Liver (tissue), 9 donors: Measurements from ENCODE around the gene KIAA0825. TPM values are rescaled to one million over a fixed set of nuclear protein-coding genes. Genes with fewer than 3 reads are reported as not detected.

Experiments
- DNase-seq: peaks from one replicate; pipeline ENCODE4 v3.0.0-alpha.2; 2017; ENCODE audit warnings: low spot score
- H3K27ac ChIP-seq, 2 donors: one replicate each; pipeline ENCODE4 v1.7.0; 2013; ENCODE audit warnings: inconsistent platforms in 2 of 2, low read length in 2 of 2, control low read depth in 1 of 2, low read depth in 1 of 2, mild to moderate bottlenecking in 1 of 2
- H3K27me3 ChIP-seq, 4 donors: one replicate each; pipeline versions ENCODE4 v1.6.1 to v1.7.0; 2013; ENCODE audit warnings: low read length in 3 of 4, inconsistent platforms in 1 of 4, mild to moderate bottlenecking in 1 of 4, moderate library complexity in 1 of 4; ENCODE audit not compliant: control insufficient read depth in 4 of 4, insufficient read depth in 4 of 4
- H3K36me3 ChIP-seq, 4 donors: one replicate each; pipeline versions ENCODE4 v1.6.1 to v1.7.0; 2013; ENCODE audit warnings: low read length in 3 of 4, mild to moderate bottlenecking in 3 of 4, low read depth in 1 of 4, moderate library complexity in 1 of 4; ENCODE audit not compliant: control insufficient read depth in 4 of 4, insufficient read depth in 3 of 4
- H3K4me1 ChIP-seq, 4 donors: one replicate each; pipeline versions ENCODE4 v1.6.1 to v1.7.0; 2013; ENCODE audit warnings: low read length in 3 of 4, mild to moderate bottlenecking in 3 of 4, moderate library complexity in 1 of 4; ENCODE audit not compliant: control insufficient read depth in 4 of 4, insufficient read depth in 4 of 4
- H3K4me3 ChIP-seq, 3 donors: one replicate each; pipeline versions ENCODE4 v1.6.1 to v1.7.0; 2013; ENCODE audit warnings: low read length in 3 of 3, control low read depth in 1 of 3, low read depth in 1 of 3, mild to moderate bottlenecking in 1 of 3
- H3K9ac ChIP-seq, 2 donors: one replicate each; pipeline ENCODE4 v1.7.0; 2013; ENCODE audit warnings: low read length in 2 of 2, mild to moderate bottlenecking in 2 of 2, moderate library complexity in 2 of 2, control low read depth in 1 of 2, low read depth in 1 of 2
- H3K9me3 ChIP-seq, 4 donors: one replicate each; pipeline versions ENCODE4 v1.6.1 to v1.7.0; 2013; ENCODE audit warnings: low read length in 3 of 4; ENCODE audit not compliant: control insufficient read depth in 4 of 4
- ATF3 ChIP-seq: IDR thresholded peaks from 2 replicates; pipeline ENCODE4 v1.6.1; 2016; ENCODE audit warnings: antibody characterized with exemption
- CTCF ChIP-seq: fragments of 150-350 bp; IDR thresholded peaks from 2 replicates; pipeline ENCODE4 v1.5.1; 2017; ENCODE audit warnings: improper control_type of control experiment, low read depth, low read length; ENCODE audit not compliant: missing input control
- EGR1 ChIP-seq, 2 donors: IDR thresholded peaks; 2 replicates each; pipeline ENCODE4 v1.6.1; 2016 to 2018; ENCODE audit warnings: antibody characterized with exemption in 2 of 2, low read depth in 2 of 2
- FOXA1 ChIP-seq: IDR thresholded peaks from 2 replicates; pipeline ENCODE4 v1.6.1; 2016; ENCODE audit warnings: antibody characterized with exemption
- FOXA2 ChIP-seq: IDR thresholded peaks from 2 replicates; pipeline ENCODE4 v1.6.1; 2016; ENCODE audit warnings: antibody characterized with exemption
- GABPA ChIP-seq, 2 donors: IDR thresholded peaks in 1 of 2; conservative IDR thresholded peaks in 1 of 2; 2 replicates each; pipeline ENCODE4 v1.6.1; 2016; ENCODE audit warnings: antibody characterized with exemption in 2 of 2, mild to moderate bottlenecking in 1 of 2, moderate library complexity in 1 of 2
- HNF4G ChIP-seq: IDR thresholded peaks from 2 replicates; pipeline ENCODE4 v1.6.1; 2016; ENCODE audit warnings: antibody characterized with exemption
- JUND ChIP-seq, 2 donors: IDR thresholded peaks; 2 replicates each; pipeline ENCODE4 v1.6.1; 2016; ENCODE audit warnings: antibody characterized with exemption in 2 of 2
- MAX ChIP-seq: IDR thresholded peaks from 2 replicates; pipeline ENCODE4 v1.6.1; 2016; ENCODE audit warnings: antibody characterized with exemption
- NR2F2 ChIP-seq: IDR thresholded peaks from 2 replicates; pipeline ENCODE4 v1.6.1; 2016; ENCODE audit warnings: antibody characterized with exemption
- RAD21 ChIP-seq, 2 donors: IDR thresholded peaks; 2 replicates each; pipeline ENCODE4 v1.6.1; 2016; ENCODE audit warnings: antibody characterized with exemption in 2 of 2, mild to moderate bottlenecking in 2 of 2
- REST ChIP-seq: IDR thresholded peaks from 2 replicates; pipeline ENCODE4 v1.6.1; 2016; ENCODE audit warnings: antibody characterized with exemption, mild to moderate bottlenecking
- RXRA ChIP-seq, 2 donors: IDR thresholded peaks; 2 replicates each; pipeline ENCODE4 v1.6.1; 2017 to 2018; ENCODE audit warnings: antibody characterized with exemption in 2 of 2, mild to moderate bottlenecking in 1 of 2
- SP1 ChIP-seq: IDR thresholded peaks from 2 replicates; pipeline ENCODE4 v1.6.1; 2018; ENCODE audit warnings: antibody characterized with exemption, mild to moderate bottlenecking
- TAF1 ChIP-seq: conservative IDR thresholded peaks from 2 replicates; pipeline ENCODE4 v1.6.1; 2016; ENCODE audit warnings: antibody characterized with exemption, mild to moderate bottlenecking
- YY1 ChIP-seq: IDR thresholded peaks from 2 replicates; pipeline ENCODE4 v1.6.1; 2016; ENCODE audit warnings: antibody characterized with exemption, mild to moderate bottlenecking
- ZBTB33 ChIP-seq: IDR thresholded peaks from 2 replicates; pipeline ENCODE4 v1.6.1; 2016; ENCODE audit warnings: antibody characterized with exemption
- WGBS: extraction: QIAGEN DNeasy Blood & Tissue Kit; methylation state at CpG from one replicate; pipeline ENCODE4 v1.1.7; 2013; 5-methylcytosine and 5-hydroxymethylcytosine counted together
- polyA plus RNA-seq, 2 donors: library from polyadenylated mRNA; stranded (reverse) in 1 of 2; unstranded in 1 of 2; fragments of 200-250 nt in 1 of 2; fragments of >200 nt in 1 of 2; fragmentation: Nextera tagmentation in 1 of 2; extraction: Ambion mirVana in 1 of 2; gene quantifications; one replicate each; pipeline versions ENCODE4 v1.2.1 to v1.2.3, GENCODE V29; 2013 to 2015
- total RNA-seq, 2 donors: library from RNA; depleted of rRNA; stranded (reverse); fragments of >200 nt; gene quantifications; one replicate each; pipeline ENCODE4 v1.2.3, GENCODE V29; 2014
- donor health status: healthy.
- donor health status: healthy.
- donor health status: healthy.
- donor health status: healthy.
- donor health status: healthy.

Gene KIAA0825
- total and polyA plus RNA-seq, 4 donors = 0.25 to 3.2 (median 1.2) TPM

- no peak for TF ChIP-seq TAF1
These were observed 172.7 kb downstream of the KIAA0825 start (continued) for GRCh38 chr5:94445726-94446125.

GRCh38 chr5:94442991-94443390, 175.4 kb downstream of the KIAA0825 start:
- Histone ChIP-seq H3K36me3 (no peaks in the 10 kb centered on the region), H3K9me3 (no peaks in the 10 kb centered on the region), H3K27me3 (no peaks in the 10 kb centered on the region), H3K4me1 (no peaks in the 10 kb centered on the region), H3K27ac (no peak overlapping the region), H3K9ac (no peak overlapping the region), H3K4me3 (no peak overlapping the region)
- no peak for TF ChIP-seq ATF3
- TF ChIP-seq GABPA (IDR thresholded peaks at IDR 0.05 in 1 of 2, conservative IDR thresholded peaks at IDR 0.05 in 1 of 2) = no peak
- no peak for TF ChIP-seq EGR1 (IDR thresholded peaks at IDR 0.05; ENCODE audit: low read depth in 2 of 2)
- no peak for TF ChIP-seq JUND (IDR thresholded peaks at IDR 0.05)
- no peak for TF ChIP-seq TAF1
- TF ChIP-seq YY1 = no peak
- no peak for TF ChIP-seq FOXA2
- no peak for TF ChIP-seq CTCF
- no peak for TF ChIP-seq FOXA1
- TF ChIP-seq REST = no peak
- no peak for TF ChIP-seq HNF4G
- TF ChIP-seq SP1 = no peak
- TF ChIP-seq RAD21 (IDR thresholded peaks at IDR 0.05) = no peak
- no peak for TF ChIP-seq NR2F2
- no peak for TF ChIP-seq MAX
- no peak for TF ChIP-seq RXRA (IDR thresholded peaks at IDR 0.05)
- no peak for DNase-seq
- 92% methylated on average over 2 of the region's 2 CpGs for WGBS

- Histone ChIP-seq H3K36me3 (no peaks in the 10 kb centered on the region), H3K27me3 (no peaks in the 10 kb centered on the region), H3K9ac (no peak overlapping the region), H3K9me3 (no peaks in the 10 kb centered on the region), H3K4me3 (no peak overlapping the region), H3K4me1 (no peaks in the 10 kb centered on the region), H3K27ac (no peak overlapping the region)
- no peak for DNase-seq
- 91% methylated on average over 1 of the region's 1 CpG for WGBS
- no peak for TF ChIP-seq TAF1
- no peak for TF ChIP-seq MAX
- no peak for TF ChIP-seq NR2F2
- TF ChIP-seq YY1 = no peak
- no peak for TF ChIP-seq HNF4G
- TF ChIP-seq REST = no peak
- TF ChIP-seq FOXA2 = no peak
- TF ChIP-seq ZBTB33 = no peak
- no peak for TF ChIP-seq FOXA1
- TF ChIP-seq EGR1 (IDR thresholded peaks at IDR 0.05; ENCODE audit: low read depth in 2 of 2) = no peak
- no peak for TF ChIP-seq GABPA (IDR thresholded peaks at IDR 0.05 in 1 of 2, conservative IDR thresholded peaks at IDR 0.05 in 1 of 2)
- no peak for TF ChIP-seq RXRA (IDR thresholded peaks at IDR 0.05)
These were observed 176.3 kb downstream of the KIAA0825 start for GRCh38 chr5:94442076-94442475.
